ENCODE data around the gene GNAT2. TPM values are rescaled to one million over a fixed set of nuclear protein-coding genes. Genes with fewer than 3 reads are reported as not detected.

The GNAT2 gene
- total and polyA plus RNA-seq, 8 donors, result 0.21 TPM; not detected in 7

DNA sequence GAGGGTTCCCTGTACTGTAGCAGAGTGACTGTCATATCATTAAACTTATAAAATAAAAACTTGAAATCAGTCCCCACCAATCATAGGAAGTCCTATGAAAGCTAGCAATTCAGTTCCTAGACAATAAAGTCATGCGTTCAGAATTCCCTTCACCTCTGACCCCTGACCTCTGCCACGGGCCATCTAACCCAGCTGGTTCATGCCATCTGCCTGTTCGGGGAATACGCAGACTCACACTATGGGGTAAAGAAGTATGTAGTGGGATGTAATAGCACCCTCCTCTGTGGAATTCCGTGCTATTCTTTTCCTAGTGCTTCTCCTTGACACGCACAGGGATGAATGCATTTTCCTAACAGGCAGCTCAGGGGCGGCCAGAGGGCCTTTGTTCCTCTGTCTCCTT is 38.6 kb upstream of the GNAT2 start:
- ATAC-seq (no peak), DNase-seq (no peak)
- TF ChIP-seq, protein P1, sequence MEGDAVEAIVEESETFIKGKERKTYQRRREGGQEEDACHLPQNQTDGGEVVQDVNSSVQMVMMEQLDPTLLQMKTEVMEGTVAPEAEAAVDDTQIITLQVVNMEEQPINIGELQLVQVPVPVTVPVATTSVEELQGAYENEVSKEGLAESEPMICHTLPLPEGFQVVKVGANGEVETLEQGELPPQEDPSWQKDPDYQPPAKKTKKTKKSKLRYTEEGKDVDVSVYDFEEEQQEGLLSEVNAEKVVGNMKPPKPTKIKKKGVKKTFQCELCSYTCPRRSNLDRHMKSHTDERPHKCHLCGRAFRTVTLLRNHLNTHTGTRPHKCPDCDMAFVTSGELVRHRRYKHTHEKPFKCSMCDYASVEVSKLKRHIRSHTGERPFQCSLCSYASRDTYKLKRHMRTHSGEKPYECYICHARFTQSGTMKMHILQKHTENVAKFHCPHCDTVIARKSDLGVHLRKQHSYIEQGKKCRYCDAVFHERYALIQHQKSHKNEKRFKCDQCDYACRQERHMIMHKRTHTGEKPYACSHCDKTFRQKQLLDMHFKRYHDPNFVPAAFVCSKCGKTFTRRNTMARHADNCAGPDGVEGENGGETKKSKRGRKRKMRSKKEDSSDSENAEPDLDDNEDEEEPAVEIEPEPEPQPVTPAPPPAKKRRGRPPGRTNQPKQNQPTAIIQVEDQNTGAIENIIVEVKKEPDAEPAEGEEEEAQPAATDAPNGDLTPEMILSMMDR (IDR thresholded peaks at IDR 0.05), result no peak
- intact Hi-C loops (cut with DNase I), result loop anchor here in 1 of 2 donors (10.0 kb wide), 1 partner anchor 117 kb away; no protein-coding TSS in a partner anchor
- Histone ChIP-seq H3K27me3 (no peaks in the 10 kb centered on the region), H3K9me3 (no peaks in the 10 kb centered on the region), H3K4me3 (no peak overlapping the region), H3K27ac (no peak overlapping the region), H3K4me1 (peaks cover 0 to 18% of the 10 kb centered on the region in 2 donors), H3K36me3 (peaks cover 0 to 14% of the 10 kb centered on the region in 2 donors)

DNA sequence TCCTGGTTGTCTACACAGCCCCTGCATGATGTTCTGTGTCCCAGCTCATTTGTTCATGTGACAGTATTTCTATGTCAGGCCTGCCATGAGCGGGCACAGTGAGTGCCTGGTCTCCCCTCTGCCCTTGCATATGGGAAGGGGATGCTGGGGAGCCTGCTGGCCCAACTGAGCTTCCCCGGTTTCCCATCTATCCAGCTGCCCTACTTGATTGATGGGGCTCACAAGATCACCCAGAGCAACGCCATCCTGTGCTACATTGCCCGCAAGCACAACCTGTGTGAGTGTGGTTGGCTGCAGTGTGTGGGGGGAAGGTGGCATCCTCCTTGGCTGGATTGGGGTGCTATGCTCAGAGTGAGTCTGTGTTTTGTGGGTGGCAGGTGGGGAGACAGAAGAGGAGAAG is 38.0 kb upstream of the GNAT2 start:
- Histone ChIP-seq H3K9me3 (no peaks in the 10 kb centered on the region), H3K4me3 (no peak overlapping the region), H3K4me1 (peaks cover 0 to 18% of the 10 kb centered on the region in 2 donors), H3K27ac (no peak overlapping the region), H3K27me3 (no peaks in the 10 kb centered on the region), H3K36me3 (peaks cover 0 to 14% of the 10 kb centered on the region in 2 donors)
- TF ChIP-seq, protein P1 (IDR thresholded peaks at IDR 0.05), result no peak
- intact Hi-C loops (cut with DNase I), result loop anchor here in 1 of 2 donors (10.0 kb wide), 1 partner anchor 117 kb away; no protein-coding TSS in a partner anchor
- ATAC-seq, result no peak
- DNase-seq, result no peak

DNA sequence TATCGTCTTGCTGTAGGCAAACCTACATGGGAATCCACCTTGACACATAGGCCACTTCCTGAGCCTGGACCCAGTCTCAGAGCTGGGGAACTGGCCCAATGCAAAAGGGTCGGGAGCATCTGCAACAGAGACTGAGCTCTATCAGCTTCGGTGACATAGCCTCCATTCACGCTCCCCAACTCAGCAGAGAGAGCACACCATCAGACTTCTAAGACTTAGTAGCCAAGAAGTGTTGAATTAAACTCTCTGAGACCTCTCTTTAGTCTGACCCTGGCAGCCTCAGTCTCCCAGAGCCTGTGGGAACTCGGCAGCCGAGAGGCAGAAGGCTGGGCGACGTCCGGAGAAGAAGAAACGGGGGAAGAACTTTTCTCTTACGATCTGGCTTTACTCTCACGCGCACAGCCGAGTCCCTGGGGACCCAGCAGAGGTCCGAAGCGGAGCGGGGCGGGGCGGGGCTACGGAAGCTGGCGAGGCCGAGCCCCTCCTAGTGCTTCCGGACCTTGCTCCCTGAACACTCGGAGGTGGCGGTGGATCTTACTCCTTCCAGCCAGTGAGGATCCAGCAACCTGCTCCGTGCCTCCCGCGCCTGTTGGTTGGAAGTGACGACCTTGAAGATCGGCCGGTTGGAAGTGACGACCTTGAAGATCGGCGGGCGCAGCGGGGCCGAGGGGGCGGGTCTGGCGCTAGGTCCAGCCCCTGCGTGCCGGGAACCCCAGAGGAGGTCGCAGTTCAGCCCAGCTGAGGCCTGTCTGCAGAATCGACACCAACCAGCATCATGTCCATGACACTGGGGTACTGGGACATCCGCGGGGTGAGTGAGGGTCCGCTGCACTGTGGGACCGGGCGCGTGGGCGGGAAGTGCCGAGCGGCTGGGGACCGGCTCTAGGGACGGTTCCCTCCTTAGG is 36.5 kb upstream of the GNAT2 start, which contains the start of gene GSTM4:
TSS of gene GSTM4 (plus strand) at position 485 of the 905 bp plus-strand sequence. CDS start at position 776, 291 bp downstream.
- Histone ChIP-seq H3K4me1 (peaks cover 0 to 18% of the 10 kb centered on the region in 2 donors), H3K9me3 (no peaks in the 10 kb centered on the region), H3K4me3 (peak within 1 kb of the TSS; percentile 69 to 72), H3K27me3 (no peaks in the 10 kb centered on the region), H3K36me3 (peaks cover 0 to 7% of the 10 kb centered on the region in 2 donors), H3K27ac (peak within 1 kb of the TSS; percentile 69 to 81)
- peak; percentile 82 to 95 (median 84) for DNase-seq
- intact Hi-C loops (cut with DNase I), result loop anchor here in 1 of 2 donors (10.0 kb wide), 1 partner anchor 119 kb away; no protein-coding TSS in a partner anchor
- peak; percentile 98 for ATAC-seq
- TF ChIP-seq, protein P1 (IDR thresholded peaks at IDR 0.05), result no peak

DNA sequence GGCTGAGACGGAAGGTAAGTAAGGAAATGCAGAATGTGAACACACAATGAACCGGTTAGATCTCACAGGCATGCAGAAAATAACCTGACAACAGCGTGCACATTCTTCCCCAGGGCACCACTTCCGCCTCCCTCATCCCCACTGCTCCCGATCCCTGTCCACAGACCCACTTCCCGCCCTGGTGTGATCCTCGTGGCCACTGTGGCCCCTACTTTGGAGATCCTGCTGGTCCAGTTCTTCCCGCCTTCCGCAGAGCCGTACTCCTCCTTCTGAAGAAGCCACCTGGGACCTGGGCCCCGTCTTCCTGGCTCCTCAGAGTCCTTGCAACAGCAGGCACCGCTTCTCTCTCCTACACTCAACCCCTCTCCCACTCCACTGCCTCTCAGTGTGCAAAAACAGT is 35.1 kb upstream of the GNAT2 start:
- H3K4me1 ChIP-seq, result peaks cover 0 to 18% of the 10 kb centered on the region in 2 donors
- no peaks in the 10 kb centered on the region for H3K27me3 ChIP-seq
- no peak overlapping the region for H3K27ac ChIP-seq
- ATAC-seq, result no peak
- no peak for DNase-seq
- TF ChIP-seq, protein P1 (IDR thresholded peaks at IDR 0.05), result no peak
- no peak overlapping the region for H3K4me3 ChIP-seq
- intact Hi-C loops (cut with DNase I), result loop anchor here in 1 of 2 donors (10.0 kb wide), 1 partner anchor 120 kb away; no protein-coding TSS in a partner anchor
- peaks cover 0 to 6% of the 10 kb centered on the region in 2 donors for H3K36me3 ChIP-seq
- no peaks in the 10 kb centered on the region for H3K9me3 ChIP-seq

DNA sequence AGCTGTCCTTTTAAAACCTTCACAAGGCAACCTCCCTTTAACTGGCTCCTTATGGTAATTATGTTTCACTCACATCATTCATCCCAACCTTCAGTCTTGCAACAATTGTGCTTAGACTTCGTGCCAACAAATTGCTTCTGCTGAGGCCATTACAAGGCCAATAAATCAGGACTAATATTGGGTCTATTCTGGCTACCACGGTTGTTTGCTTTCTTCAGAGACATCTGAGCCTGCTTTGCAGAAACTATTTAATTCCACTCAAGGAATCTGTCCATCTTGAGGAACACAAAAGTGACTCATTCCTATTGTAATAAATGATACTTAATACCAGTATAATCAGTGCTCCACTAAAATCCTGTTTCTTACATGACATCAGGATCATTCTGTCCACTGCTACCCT is 33.9 kb upstream of the GNAT2 start:
- no peak for ATAC-seq
- Histone ChIP-seq H3K9me3 (no peaks in the 10 kb centered on the region), H3K27ac (no peak overlapping the region), H3K36me3 (no peaks in the 10 kb centered on the region), H3K27me3 (no peaks in the 10 kb centered on the region), H3K4me1 (peaks cover 0 to 17% of the 10 kb centered on the region in 2 donors), H3K4me3 (no peak overlapping the region)
- DNase-seq, result no peak
- TF ChIP-seq, protein P1 (IDR thresholded peaks at IDR 0.05), result no peak
- intact Hi-C loops (cut with DNase I), result loop anchor here in 1 of 2 donors (10.0 kb wide), 1 partner anchor 121 kb away; no protein-coding TSS in a partner anchor

Measured in left lung (tissue), 10 donors.